Measurements from ENCODE around the gene MYBPC1. TPM values are rescaled to one million over a fixed set of nuclear protein-coding genes. Genes with fewer than 3 reads are reported as not detected.

Gene MYBPC1
- total RNA-seq, 1 experiment from 2014 or later: not detected

DNA sequence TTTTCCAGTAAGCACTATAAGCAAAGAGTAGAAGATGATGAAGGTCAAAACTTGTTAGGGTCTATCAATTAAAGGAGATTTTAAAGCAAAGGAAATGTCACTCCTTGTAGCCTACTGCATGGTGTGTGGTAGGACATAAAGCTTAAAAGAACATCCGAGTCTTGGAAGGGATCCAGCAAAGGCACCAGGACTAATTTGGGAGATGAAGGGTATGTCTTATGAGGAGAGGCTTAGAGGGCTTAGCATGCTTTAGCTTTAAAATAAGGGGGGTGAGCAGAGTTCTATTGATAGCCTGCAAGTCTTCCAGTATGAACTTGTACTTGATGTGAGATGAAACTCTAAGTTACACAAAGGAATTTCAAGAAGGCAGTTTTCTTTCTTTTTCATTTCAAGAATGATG, 11.8 kb upstream of the MYBPC1 start:
- no peak overlapping the region for H3K9ac ChIP-seq (ENCODE audit: extremely low read depth, insufficient read length, low read length)
- H3K18ac ChIP-seq (ENCODE audit: insufficient read length, low read depth, low read length): no peak overlapping the region
- no peak overlapping the region for H2AFZ ChIP-seq (ENCODE audit: low read length)
- no peaks in the 10 kb centered on the region for H3K79me1 ChIP-seq (ENCODE audit: insufficient read depth, low read depth, low read length, poor library complexity, severe bottlenecking)
- no peaks in the 10 kb centered on the region for H3K23me2 ChIP-seq (ENCODE audit: insufficient read length, low read depth, low read length, poor library complexity, severe bottlenecking)
- no peak overlapping the region for H4K8ac ChIP-seq (replicated peaks; ENCODE audit: insufficient read length, low read depth, low read length)
- H2BK20ac ChIP-seq (ENCODE audit: low read depth, low read length, poor library complexity, severe bottlenecking): no peak overlapping the region
- WGBS (ENCODE audit: extremely low coverage, insufficient read length, low lambda C conversion rate): no CpG with 5 or more reads among the region's 1 CpG
- H3K27me3 ChIP-seq (ENCODE audit: insufficient read depth, low read length): no peaks in the 10 kb centered on the region
- peaks cover 14 to 20% of the 10 kb centered on the region in 2 experiments for H3K4me1 Mint-ChIP-seq
- H3K4me3 Mint-ChIP-seq: no peak overlapping the region
- no peak overlapping the region for H3K27ac ChIP-seq (ENCODE audit: insufficient read length, low read depth, low read length)
- no peaks in the 10 kb centered on the region for H4K20me1 ChIP-seq (ENCODE audit: control insufficient read depth, insufficient read depth, insufficient read length)
- H2BK120ac ChIP-seq (ENCODE audit: low read depth, low read length, poor library complexity, severe bottlenecking): no peak overlapping the region
- no peak overlapping the region for H2AK5ac ChIP-seq (ENCODE audit: insufficient read length, low read length)
- H3K4me1 ChIP-seq (ENCODE audit: insufficient read depth, low read length): no peaks in the 10 kb centered on the region; the same call in none of the 2 replicates
- no peak overlapping the region for H3K27ac Mint-ChIP-seq
- H3K4ac ChIP-seq (ENCODE audit: low read depth, low read length): no peak overlapping the region
- H3T11ph ChIP-seq (ENCODE audit: low read length): no peak overlapping the region
- H4K91ac ChIP-seq (ENCODE audit: insufficient read length, low read depth, low read length): no peak overlapping the region
- H3K9me3 ChIP-seq (ENCODE audit: control insufficient read depth, low read depth, low read length): no peaks in the 10 kb centered on the region
- H3K27me3 Mint-ChIP-seq (ENCODE audit: low read depth): no peaks in the 10 kb centered on the region
- H3K14ac ChIP-seq (ENCODE audit: insufficient read depth, low read length): no peak overlapping the region
- peaks cover 0 to 3% of the 10 kb centered on the region in 2 experiments; a peak in 1 of 5 replicates for H3K9me3 Mint-ChIP-seq
- no peak for DNase-seq
- H2BK12ac ChIP-seq (ENCODE audit: insufficient read length, low read depth, low read length): no peak overlapping the region
- no peak overlapping the region for H2BK5ac ChIP-seq (ENCODE audit: insufficient read length, low read length)
- no peak for TF ChIP-seq CTCF (conservative IDR thresholded peaks at IDR 0.05)
- no peak overlapping the region for H3K4me2 ChIP-seq (ENCODE audit: insufficient read depth, insufficient read length, low read length)
- H3K56ac ChIP-seq (ENCODE audit: insufficient read length, low read depth, low read length): no peak overlapping the region
- 0 out of 7 replicates have a peak, but pooled peaks cover 0 to 1% (median 0%) of the 10 kb centered on the region in 3 experiments for H3K36me3 Mint-ChIP-seq (ENCODE audit: insufficient read depth in 1 of 3, low read depth in 3 of 3)
- H3K23ac ChIP-seq (ENCODE audit: insufficient read length, low read depth, low read length): no peak overlapping the region
- H4K5ac ChIP-seq (ENCODE audit: insufficient read length, low read depth, low read length): no peak overlapping the region
- H3K79me2 ChIP-seq (ENCODE audit: insufficient read depth, low read length): no peaks in the 10 kb centered on the region
- H2BK15ac ChIP-seq (ENCODE audit: low read depth, low read length): no peak overlapping the region
